Measurements from ENCODE around the gene HDAC4.

HDAC4 gene

GRCh38 chr2:239247401-239248245 is 153.2 kb downstream of the HDAC4 start:
- DNase-seq: peak in 1 of 2 donors; percentile 54

- DNase-seq: no peak
These were observed 154.1 kb downstream of the HDAC4 start for GRCh38 chr2:239246723-239247122.

GRCh38 chr2:239245872-239246721 is 154.7 kb downstream of the HDAC4 start:
- no peak for DNase-seq

- DNase-seq: no peak
These were observed 155.7 kb downstream of the HDAC4 start for GRCh38 chr2:239245107-239245506.

GRCh38 chr2:239244625-239245024 is 156.2 kb downstream of the HDAC4 start:
- no peak for DNase-seq

GRCh38 chr2:239241431-239241960 is 159.3 kb downstream of the HDAC4 start:
- no peak for DNase-seq

- no peak for DNase-seq
These were observed 160.4 kb downstream of the HDAC4 start for GRCh38 chr2:239240414-239240881.

GRCh38 chr2:239239607-239240413 is 161.0 kb downstream of the HDAC4 start:
- no peak for DNase-seq

GRCh38 chr2:239238839-239239606 is 161.8 kb downstream of the HDAC4 start:
- DNase-seq: no peak

GRCh38 chr2:239238381-239238780 is 162.4 kb downstream of the HDAC4 start:
- no peak for DNase-seq

GRCh38 chr2:239236808-239237205 is 164.0 kb downstream of the HDAC4 start:
- DNase-seq: no peak

GRCh38 chr2:239236043-239236807 is 164.6 kb downstream of the HDAC4 start:
- DNase-seq: no peak

- no peak for DNase-seq
These were observed 165.5 kb downstream of the HDAC4 start for GRCh38 chr2:239235311-239235710.

GRCh38 chr2:239234191-239235175 is 166.3 kb downstream of the HDAC4 start:
- DNase-seq: no peak

- DNase-seq: no peak
These were observed 167.2 kb downstream of the HDAC4 start for GRCh38 chr2:239233576-239233975.

- DNase-seq: no peak
These were observed 168.6 kb downstream of the HDAC4 start for GRCh38 chr2:239232195-239232578.

- no peak for DNase-seq
These were observed 169.3 kb downstream of the HDAC4 start for GRCh38 chr2:239231231-239232194.

- DNase-seq: no peak
These were observed 170.3 kb downstream of the HDAC4 start for GRCh38 chr2:239230318-239231052.

Data from stimulated activated CD4-positive, alpha-beta T cell treated with anti-CD3 and anti-CD28 coated beads, Interleukin-2, amount 100 ng/mL, for 24 hours (primary cell).